ENCODE measurements around the gene LTA4H.
"Not testable (repeated sequence)": the region's sequence is repeated elsewhere in the genome, so short reads cannot be mapped to it uniquely, and the experiment has no call there.

LTA4H gene

DNA sequence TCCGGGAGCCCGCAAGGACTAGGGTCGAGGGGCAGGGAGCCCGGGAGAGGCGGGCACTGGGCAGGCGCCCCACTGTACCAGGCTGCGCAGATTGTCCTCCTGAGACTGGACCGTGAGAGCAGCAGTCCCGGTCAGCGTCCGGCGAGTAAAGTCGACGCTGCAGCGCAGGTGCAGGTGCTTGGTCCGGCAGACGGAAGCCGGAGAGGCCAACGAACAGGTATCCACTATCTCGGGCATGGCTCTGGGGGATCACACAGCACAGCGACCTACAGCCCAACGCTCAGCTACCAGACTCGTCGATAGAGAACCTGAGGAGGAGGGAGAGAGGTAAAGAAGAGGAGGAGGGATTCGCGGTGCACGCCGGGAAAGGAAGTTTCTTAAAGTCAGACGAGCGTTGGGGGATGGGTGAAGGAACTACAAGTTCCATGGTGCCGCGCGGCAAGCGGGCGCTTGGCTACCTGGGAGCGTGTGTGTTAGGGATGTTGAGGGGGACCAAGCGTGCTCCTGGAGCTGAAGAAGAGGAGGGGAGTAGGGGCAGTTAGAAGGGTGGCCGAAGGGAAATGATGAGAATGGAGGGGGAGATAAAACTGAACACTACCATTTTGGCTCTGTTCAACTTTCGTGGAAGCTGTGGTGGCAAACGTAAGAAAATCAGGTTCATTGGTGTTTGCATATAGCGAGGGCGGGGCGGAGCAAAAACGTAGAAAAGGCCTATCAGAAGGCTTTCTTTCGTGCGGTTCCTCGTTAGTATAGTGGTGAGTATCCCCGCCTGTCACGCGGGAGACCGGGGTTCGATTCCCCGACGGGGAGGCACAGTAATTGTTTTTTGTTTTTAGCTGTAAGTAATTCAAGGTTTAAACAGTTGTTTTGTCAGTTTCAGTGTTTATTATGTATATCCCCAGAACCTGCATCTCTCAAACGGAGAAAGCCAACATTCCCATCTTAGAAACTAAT, at the start of gene LTA4H:
Gene LTA4H (minus strand): TSS at position 305 of the 954 bp plus-strand sequence. CDS start 68 bp downstream, at position 237.
- peak; percentile 98 for DNase-seq

DNA sequence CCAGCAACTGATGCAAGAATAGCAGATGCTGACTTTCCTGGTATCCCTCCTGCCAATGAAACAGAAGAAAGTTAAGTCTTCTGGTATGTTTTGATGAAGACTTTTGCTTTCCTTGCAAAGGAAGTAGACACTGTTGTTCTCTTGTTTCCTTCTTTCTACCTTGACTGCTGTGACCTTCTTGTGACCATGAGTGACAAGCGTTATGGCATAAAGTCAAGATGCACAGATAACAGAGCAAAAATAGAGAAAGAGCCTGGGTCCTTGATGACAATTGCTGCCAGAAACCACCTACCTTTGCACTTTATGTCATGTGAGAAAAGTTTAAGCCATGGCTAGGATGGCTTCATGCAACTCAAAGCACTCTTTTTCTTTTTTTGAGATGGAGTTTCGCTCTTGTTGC, 49.2 kb upstream of the LTA4H start:
- no peak for DNase-seq

DNA sequence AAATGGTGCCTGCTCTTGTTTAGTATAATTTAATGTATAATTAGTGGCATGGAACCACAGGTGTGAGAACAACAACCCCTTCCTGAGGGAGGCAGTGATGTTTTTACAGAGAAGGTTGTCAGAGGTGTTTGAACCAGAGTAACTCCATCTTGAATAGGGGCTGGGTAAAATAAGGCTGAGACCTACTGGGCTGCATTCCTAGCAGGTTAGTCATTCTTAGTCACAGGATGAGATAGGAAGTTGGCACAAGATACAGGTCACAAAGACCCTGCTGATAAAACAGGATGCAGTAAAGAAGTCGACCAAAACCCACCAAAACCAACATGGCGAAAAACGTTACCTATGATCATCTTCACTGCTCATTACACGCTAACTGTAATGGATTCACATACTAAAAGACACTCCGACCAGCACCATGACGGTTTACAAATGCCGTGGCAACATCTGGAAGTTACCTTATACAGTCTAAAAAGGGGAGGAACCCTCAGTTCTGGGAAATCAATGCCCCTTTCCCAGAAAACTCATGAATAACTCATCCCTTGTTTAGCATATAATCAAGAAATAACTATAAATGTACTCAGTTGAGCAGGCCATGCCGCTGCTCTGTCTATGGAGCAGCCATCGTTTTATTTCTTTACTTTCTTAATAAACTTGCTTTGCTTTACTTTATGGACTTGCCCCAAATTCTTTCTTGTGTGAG, 47.8 kb upstream of the LTA4H start:
- DNase-seq = no peak

- no peak for DNase-seq
These were observed 46.2 kb upstream of the LTA4H start for GRCh38 chr12:96081596-96081995.

DNA sequence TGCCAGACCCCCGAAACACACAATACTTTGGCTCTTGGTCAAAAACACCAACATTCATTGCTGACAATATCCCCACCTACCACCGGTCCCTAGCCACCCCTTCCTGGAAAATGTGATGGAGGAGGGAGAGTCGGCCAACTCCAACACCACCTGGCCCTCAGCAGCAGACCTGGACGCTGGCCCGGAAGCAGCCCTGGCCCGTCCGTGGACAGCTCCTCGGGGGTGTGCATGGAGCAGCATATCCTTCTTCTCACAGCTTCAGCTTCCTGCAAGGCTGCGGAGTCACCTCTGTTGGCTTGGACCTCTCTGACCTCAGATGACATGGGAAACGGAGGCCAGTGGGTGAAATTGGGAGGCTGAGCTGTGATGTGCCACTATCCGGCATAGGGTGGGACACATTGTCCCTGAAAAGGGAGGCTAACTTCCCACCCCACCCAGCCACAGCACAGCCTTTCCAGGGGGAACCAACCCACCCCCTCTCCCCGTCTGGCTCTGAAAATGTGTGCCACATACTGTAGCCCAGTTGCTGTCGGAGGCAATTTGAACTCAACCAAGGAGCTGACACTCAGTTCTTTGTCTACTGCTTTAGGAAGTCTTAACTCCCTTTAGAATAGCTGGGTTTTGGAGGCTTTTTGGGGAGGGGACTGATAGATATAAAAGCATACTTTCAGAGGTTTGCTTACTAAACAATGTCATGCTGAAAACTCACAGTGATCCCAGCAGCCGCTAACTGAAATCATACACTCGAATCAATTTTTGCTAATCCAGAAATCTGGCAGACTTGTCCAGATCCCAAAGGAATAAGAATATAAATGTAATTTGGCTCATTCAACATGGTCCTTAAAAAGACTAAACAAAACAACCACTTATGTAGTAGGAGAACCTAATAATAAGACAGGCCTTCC, 43.1 kb upstream of the LTA4H start:
- peak; percentile 79 for DNase-seq

DNA sequence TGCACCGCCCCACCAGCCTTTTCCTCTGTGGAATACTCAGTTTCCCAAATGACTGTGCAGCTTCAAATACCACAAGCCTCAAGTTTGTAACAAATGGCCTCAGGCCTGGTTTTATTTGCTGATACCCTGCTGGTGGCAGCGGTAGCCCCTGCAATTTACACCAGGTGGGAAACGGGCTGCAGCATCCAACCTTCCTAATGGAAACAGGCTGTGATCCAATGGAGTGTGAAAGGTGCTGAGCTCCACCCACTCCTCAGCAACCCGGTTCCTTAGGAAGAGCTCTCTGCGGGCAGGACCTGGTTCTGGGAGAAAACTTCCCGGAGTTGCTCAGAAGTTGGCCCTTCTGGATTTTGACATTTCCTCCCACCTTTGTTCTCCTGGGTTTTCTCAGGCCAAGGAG, 41.7 kb upstream of the LTA4H start:
- DNase-seq = no peak

DNA sequence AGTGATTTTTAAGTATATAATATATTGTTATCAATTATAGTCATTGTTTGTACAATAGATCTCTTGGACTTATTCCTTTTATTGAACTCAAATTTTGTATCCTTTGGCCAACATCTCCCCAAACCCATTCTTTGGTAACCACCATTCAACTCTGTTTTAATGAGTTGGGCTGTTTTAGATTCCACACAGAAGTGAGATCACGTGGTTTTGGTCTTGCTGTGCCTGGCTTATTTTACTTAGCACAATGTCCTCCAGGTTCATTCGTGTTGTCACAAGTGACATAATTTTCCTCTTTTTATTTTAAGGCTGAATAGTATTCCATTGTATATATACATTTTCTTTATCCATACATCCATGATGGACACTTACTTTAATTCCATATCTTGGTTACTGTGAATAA, 40.2 kb upstream of the LTA4H start:
- no peak for DNase-seq

GRCh38 chr12:96073346-96074330, 38.3 kb upstream of the LTA4H start:
- no peak for DNase-seq

DNA sequence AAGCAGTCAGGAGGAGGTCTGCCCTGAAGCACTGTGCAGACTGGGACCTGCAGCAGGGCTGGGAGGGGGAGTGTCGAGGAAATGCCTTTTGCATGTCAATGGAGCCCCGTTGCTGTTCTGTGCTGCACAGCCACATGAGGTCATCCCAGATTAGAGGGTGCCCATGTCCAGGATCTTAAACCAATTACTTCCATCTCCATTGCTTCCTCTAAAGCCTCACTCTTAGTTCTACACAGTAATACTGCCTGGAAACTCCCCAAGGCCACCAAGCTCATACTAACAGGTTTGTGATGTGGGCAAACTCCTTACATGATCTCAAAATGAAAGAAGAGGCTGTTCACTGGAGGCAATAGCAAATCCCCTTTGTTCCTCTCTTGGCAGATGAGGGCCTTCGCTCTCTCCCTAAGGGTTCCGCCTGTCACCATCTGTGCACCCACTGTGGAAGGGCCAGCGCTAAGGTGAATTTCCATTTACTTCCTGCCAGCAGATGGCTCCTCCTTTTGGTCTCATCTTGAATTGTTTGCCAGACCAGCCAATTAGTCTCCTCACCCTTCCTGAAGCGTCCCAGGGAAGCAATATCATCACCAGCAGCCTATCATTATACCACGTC, 35.4 kb upstream of the LTA4H start:
- no peak for DNase-seq

DNA sequence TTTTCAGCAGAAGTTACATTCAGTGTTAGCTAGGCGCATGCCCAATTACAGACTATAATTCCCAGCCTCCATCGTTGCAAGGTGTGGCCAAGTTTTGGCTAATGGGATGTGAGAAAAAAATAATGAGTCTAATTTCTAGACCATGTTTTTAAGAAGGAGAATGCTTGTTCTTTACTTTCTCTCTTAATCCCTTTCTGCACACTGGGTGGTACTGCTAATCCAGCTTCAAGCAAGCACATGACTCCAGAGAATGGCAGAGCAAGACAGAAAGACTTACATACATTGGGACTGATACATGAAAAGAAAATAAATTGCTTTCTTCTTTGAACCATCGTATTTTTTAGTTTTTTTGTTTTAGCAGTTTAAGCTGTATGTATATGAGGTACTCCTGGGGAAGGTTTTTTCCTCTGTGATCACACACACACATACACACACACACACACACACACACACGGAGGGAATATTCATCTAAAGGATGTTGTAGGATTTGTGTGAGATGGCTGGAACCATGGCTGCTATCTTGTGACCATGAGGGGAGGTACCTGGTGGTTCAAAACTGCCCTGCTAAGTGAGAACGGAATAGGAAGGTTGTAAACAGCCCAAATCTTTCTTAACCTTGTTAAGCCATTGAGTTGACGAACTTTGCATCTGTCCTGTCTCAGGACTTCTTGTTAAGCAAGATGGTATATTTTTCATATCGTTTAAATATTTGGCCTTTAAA, 34.3 kb upstream of the LTA4H start:
- no peak for DNase-seq

DNA sequence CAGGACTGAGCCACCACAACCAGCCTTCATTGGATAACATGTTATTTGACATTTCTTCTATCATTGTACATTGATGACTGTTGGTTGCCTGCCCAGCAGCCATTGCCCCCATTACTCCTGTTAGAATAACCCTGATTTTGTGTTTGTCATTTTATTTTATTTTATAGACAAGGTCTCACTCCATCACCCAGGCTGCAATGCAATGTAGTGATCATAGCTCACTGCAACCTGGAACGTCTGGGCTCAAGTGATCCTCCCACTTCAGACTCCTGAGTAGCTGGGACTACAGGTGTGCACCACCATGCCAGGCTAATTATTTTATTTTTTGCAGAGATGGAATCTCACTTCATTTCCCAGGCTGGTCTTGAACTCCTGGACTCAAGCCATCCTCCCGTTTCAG, 33.2 kb upstream of the LTA4H start:
- DNase-seq = no peak

- no peak for DNase-seq
These were observed 32.7 kb upstream of the LTA4H start for GRCh38 chr12:96068111-96068510.

DNA sequence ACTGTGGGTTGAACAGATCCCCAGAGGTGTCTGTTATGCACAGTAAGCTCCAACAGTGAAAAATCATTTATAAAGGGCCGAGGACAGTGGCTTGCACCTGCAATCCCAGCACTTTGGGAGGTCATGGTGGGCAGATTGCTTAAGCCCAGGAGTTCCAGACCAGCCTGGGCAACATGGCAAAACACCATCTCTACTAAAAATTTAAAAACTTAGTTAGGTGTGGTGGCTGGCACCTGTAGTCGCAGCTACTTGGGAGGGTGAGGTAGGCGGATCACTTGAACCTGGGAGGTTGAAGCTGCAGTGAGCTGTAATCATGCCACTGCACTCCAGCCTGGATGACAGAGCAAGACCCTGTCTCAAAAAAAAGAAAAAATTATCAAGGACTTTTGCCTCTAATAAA, 30.4 kb upstream of the LTA4H start:
- not testable (repeated sequence) for DNase-seq

GRCh38 chr12:96064966-96065365, 29.6 kb upstream of the LTA4H start:
- no peak for DNase-seq

GRCh38 chr12:96064271-96064670, 28.9 kb upstream of the LTA4H start:
- DNase-seq = no peak

DNA sequence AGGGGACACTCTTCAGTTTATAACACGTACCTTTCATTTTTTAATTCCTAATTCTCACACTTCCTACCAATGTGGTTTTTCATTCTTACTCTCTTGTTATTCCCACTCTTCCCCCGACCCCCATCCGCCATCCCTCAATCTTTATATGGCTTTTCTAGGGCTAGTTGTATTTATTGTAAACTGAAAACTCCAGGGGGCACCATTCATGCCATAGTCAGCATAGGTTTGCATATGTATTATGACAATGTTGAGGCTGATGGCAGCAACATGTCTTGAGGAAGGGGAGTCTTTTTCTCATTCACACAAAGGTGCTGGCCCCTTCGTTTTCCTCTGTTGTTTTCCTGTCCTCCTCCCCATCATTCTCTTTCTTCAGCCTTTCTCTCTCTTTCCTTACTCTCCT, 27.7 kb upstream of the LTA4H start:
- no peak for DNase-seq

- peak; percentile 81 for DNase-seq
These were observed 26.6 kb upstream of the LTA4H start for GRCh38 chr12:96061864-96062453.

- DNase-seq = no peak
These were observed 25.9 kb upstream of the LTA4H start for GRCh38 chr12:96061323-96061722.

DNA sequence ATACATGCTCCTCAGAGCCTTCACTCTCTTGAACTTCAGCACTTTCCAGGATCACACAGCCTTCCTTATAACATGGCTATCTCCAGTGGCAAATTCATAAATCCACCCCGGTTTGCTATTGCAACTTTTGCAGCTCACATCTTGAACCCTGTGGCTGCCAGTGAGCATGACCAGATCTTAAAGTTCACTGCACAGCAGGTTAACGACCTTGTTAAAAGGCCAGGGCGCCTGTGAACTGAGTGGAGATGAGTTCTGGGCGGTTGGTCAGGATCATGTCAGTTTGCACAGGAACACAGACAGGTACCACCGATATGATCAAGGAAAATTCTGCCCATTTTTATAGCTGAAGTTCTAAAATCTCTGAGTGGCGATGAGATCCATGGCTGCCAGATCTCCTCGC, 24.7 kb upstream of the LTA4H start:
- no peak for DNase-seq

DNA sequence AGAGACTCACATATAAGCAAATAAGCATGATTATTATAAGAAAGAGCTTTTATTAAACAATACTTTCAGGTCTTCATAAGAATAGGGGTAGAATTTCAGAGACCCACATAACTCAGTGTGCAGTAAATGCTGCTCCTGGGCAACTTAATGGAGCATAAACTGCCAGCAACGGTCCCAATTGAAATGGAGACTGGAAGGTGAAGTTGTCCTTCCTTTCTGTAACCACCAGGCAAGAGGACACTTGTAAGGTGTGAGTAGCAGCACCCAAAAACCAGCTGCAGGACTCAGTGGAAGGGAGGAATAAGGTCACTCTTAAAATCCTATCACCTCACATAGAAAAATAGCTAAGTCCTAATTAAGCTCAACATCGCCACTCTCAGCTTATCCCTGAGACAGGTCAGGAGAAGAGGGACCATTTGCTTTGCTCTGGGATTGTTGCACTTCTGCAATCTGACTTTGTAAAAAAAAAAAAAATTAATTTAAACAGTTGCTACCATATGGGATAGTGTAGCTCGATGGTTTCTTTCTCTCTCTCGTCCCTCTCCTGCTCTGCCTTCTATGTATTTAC, 22.7 kb upstream of the LTA4H start:
- no peak for DNase-seq
